ENCODE data around the gene PRKAR1A.

DNA sequence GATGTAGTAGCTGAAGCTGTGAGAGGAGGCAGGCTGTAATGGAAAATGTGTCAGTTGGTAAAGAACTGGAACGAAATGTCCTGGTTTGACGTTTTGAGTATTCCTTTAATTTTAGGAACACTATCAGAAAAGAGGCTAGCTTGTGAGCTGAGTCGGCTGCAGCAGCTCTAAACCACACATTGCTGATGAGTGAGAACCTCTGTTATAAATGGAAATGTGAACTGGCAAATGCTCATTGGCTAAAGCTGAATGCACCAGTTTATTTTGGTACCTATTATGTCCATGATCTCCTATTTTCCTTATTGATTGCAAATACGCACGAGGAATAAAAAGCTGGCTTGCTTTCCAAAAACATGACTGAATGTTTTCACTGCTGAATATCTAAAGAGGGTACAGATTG lies 43.9 kb upstream of the PRKAR1A start:
- TF ChIP-seq, protein P1, sequence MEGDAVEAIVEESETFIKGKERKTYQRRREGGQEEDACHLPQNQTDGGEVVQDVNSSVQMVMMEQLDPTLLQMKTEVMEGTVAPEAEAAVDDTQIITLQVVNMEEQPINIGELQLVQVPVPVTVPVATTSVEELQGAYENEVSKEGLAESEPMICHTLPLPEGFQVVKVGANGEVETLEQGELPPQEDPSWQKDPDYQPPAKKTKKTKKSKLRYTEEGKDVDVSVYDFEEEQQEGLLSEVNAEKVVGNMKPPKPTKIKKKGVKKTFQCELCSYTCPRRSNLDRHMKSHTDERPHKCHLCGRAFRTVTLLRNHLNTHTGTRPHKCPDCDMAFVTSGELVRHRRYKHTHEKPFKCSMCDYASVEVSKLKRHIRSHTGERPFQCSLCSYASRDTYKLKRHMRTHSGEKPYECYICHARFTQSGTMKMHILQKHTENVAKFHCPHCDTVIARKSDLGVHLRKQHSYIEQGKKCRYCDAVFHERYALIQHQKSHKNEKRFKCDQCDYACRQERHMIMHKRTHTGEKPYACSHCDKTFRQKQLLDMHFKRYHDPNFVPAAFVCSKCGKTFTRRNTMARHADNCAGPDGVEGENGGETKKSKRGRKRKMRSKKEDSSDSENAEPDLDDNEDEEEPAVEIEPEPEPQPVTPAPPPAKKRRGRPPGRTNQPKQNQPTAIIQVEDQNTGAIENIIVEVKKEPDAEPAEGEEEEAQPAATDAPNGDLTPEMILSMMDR (IDR thresholded peaks at IDR 0.05; ENCODE audit: low read depth, low read length) = no peak
- no peak for TF ChIP-seq POLR2A (IDR thresholded peaks at IDR 0.05; ENCODE audit: extremely low read depth, insufficient read length)
- TF ChIP-seq MYC (IDR thresholded peaks at IDR 0.05; ENCODE audit: low read depth, low read length) = no peak
